A673 (cell line): Measurements from ENCODE around the gene TCF25. TPM values are rescaled to one million over a fixed set of nuclear protein-coding genes. Genes with fewer than 3 reads are reported as not detected.

Experiments used
- BruUV-seq: library from RNA; stranded (reverse); fragments of 400-500 nt; replicated peaks from 2 replicates; lab custom pipeline; 2021; lab: Mats Ljungman, UMichigan
- CTCF ChIA-PET: fragments of 300-600 bp; sonication (Branson Sonifier 250); formaldehyde crosslinking; loops from one replicate; lab custom pipeline; 2022; ENCODE audit warnings: antibody characterized with exemption; lab: Charles Lee
- POLR2A ChIA-PET: fragments of 300-600 bp; sonication (Branson Sonifier 250); formaldehyde crosslinking; loops from one replicate; lab custom pipeline; 2022; ENCODE audit warnings: antibody characterized with exemption; ENCODE audit not compliant: low non-redundant PET; lab: Charles Lee
- DNase-seq: peaks from one replicate; pipeline ENCODE4 v3.0.0-alpha.2; 2015; ENCODE audit warnings: low spot score
- H3K27ac ChIP-seq: fragments of 200-600 bp; sonication (generic); 2 replicates; pipeline ENCODE4 v1.5.1; 2016; ENCODE audit warnings: mixed run types, low read depth, mild to moderate bottlenecking, mixed read lengths, antibody characterized with exemption, low read length; ENCODE audit not compliant: poor library complexity, severe bottlenecking
- H3K27me3 ChIP-seq: fragments of 200-600 bp; sonication (generic); replicated peaks from 2 replicates; pipeline ENCODE4 v1.6.1; 2017; ENCODE audit warnings: mixed run types, low read depth, mild to moderate bottlenecking, mixed read lengths, antibody characterized with exemption, low read length; ENCODE audit not compliant: insufficient read depth, poor library complexity
- H3K36me3 ChIP-seq: fragments of 200-600 bp; sonication (generic); 2 replicates; pipeline ENCODE4 v1.6.1; 2016; ENCODE audit warnings: mixed run types, mild to moderate bottlenecking, mixed read lengths, antibody characterized with exemption, low read length; ENCODE audit not compliant: insufficient read depth, poor library complexity, severe bottlenecking
- H3K4me1 ChIP-seq: fragments of 200-600 bp; sonication (generic); 2 replicates; pipeline ENCODE4 v1.6.1; 2017; ENCODE audit warnings: mixed run types, mild to moderate bottlenecking, mixed read lengths, antibody characterized with exemption, low read length; ENCODE audit not compliant: insufficient read depth, poor library complexity, severe bottlenecking
- H3K4me3 ChIP-seq: fragments of 200-600 bp; sonication (generic); 2 replicates; pipeline ENCODE4 v1.5.1; 2016; ENCODE audit warnings: low read depth, mixed run types, mild to moderate bottlenecking, mixed read lengths, low read length; ENCODE audit not compliant: poor library complexity, severe bottlenecking
- H3K9me3 ChIP-seq: fragments of 200-600 bp; sonication (generic); 2 replicates; pipeline ENCODE4 v1.6.1; 2016; ENCODE audit warnings: mixed run types, low read depth, mild to moderate bottlenecking, mixed read lengths, antibody characterized with exemption, low read length; ENCODE audit not compliant: poor library complexity, severe bottlenecking
- CTCF ChIP-seq: fragments of 300-800, 200-600 bp; sonication (generic); conservative IDR thresholded peaks from 2 replicates; pipeline ENCODE4 v1.5.1; 2017; ENCODE audit warnings: low read depth, mild to moderate bottlenecking, antibody characterized with exemption, low read length, moderate library complexity, mixed read lengths
- EZH2 ChIP-seq: fragments of 200-600 bp; sonication (generic); IDR thresholded peaks from 2 replicates; pipeline ENCODE4 v1.6.1; 2017; ENCODE audit warnings: borderline replicate concordance, low read depth, mild to moderate bottlenecking, mixed read lengths, antibody characterized with exemption, low read length; ENCODE audit not compliant: poor library complexity, severe bottlenecking
- intact Hi-C: fragments of 100-400 bp; cut with micrococcal nuclease; formaldehyde crosslinking; loops from one replicate; pipeline ENCODE4 v1.10.0; 2022; ENCODE audit not compliant: unreplicated experiment
- total RNA-seq: library from RNA; stranded (reverse); gene quantifications from 2 replicates; pipeline ENCODE4 v1.2.3, GENCODE V29; 2021

TCF25 gene
- total RNA-seq, 1 experiment from 2014 or later = 190 TPM

DNA sequence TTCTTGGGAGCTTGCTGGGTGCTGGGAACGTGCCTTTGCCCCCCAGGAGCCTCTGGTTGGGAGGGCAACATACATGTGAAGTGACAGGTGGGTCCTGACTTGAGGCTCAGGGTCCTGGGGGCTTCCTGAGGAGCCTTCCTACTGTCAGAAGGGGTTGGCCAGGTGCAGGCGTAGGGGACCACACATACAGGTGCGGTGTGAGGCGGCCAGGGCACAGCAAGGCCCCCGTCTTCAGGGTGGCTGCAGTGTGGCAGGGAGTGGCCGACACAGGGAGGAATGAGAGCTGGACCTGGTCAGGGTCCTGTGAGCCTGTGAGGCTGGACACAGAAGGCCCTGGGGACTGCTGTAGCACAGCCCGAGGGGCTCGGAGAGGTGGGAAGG is 10.6 kb downstream of the TCF25 start:
- H3K36me3 ChIP-seq = peaks cover 61% of the 10 kb centered on the region
- no peaks in the 10 kb centered on the region for H3K4me1 ChIP-seq
- POLR2A ChIA-PET = no interaction called here
- H3K27ac ChIP-seq = no peak overlapping the region
- no TSS peak for BruUV-seq
- H3K4me3 ChIP-seq = no peak overlapping the region
- no peak for DNase-seq
- intact Hi-C loops = no loop called here
- no peaks in the 10 kb centered on the region for H3K9me3 ChIP-seq
- CTCF ChIA-PET = no interaction called here
- no peaks in the 10 kb centered on the region for H3K27me3 ChIP-seq
- TF ChIP-seq EZH2 (no peak), CTCF (no peak)

GRCh38 chr16:89887243-89887642 is 13.9 kb downstream of the TCF25 start:
- TF ChIP-seq CTCF = no peak
- TF ChIP-seq EZH2 = no peak
- ChIA-PET POLR2A (no interaction called here), CTCF (no interaction called here)
- Histone ChIP-seq H3K9me3 (no peaks in the 10 kb centered on the region), H3K27ac (no peak overlapping the region), H3K27me3 (no peaks in the 10 kb centered on the region), H3K4me1 (no peaks in the 10 kb centered on the region), H3K36me3 (peaks cover 75% of the 10 kb centered on the region), H3K4me3 (no peak overlapping the region)
- intact Hi-C loops = no loop called here
- DNase-seq = no peak
- no TSS peak for BruUV-seq

DNA sequence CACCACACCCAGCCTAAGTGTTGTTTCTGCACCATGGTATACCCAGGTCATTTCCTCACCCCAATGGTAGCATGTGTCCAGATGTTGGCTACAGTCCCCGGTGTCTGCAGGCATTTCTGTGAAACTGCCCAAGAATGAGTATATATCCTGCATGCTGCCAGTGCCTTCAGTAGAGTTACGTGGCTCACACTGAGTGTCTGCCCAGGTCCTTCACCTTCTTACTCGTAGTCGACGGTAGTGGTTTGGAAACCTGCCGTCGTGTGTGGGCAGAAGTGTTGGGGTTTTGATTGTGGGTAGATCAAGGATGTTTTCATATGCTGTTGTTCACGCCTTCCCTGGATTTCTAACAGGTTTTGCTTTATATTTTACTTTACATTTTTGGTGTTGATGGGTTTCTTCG is 16.8 kb downstream of the TCF25 start:
- Histone ChIP-seq H3K36me3 (peaks cover 70% of the 10 kb centered on the region), H3K27ac (no peak overlapping the region), H3K4me3 (no peak overlapping the region), H3K4me1 (no peaks in the 10 kb centered on the region), H3K9me3 (no peaks in the 10 kb centered on the region), H3K27me3 (no peaks in the 10 kb centered on the region)
- DNase-seq = no peak
- POLR2A ChIA-PET = no interaction called here
- intact Hi-C loops = no loop called here
- TF ChIP-seq EZH2 = no peak
- TF ChIP-seq CTCF = no peak
- BruUV-seq = no TSS peak
- CTCF ChIA-PET = no interaction called here
